VCaP (cell line): ENCODE data around the gene WWOX.

ENCODE experiments used
- H3K27ac ChIP-seq: fragments of 450-650 bp; 2 replicates; pipeline ENCODE4 v1.5.1; 2017
- CTCF ChIP-seq: fragments of 450-650 bp; conservative IDR thresholded peaks from 2 replicates; pipeline ENCODE4 v1.5.1; 2017; ENCODE audit warnings: mild to moderate bottlenecking, moderate library complexity

The WWOX gene

GRCh38 chr16:79009896-79010295, 910.4 kb downstream of the WWOX start:
- TF ChIP-seq CTCF: no peak
- H3K27ac ChIP-seq: no peak overlapping the region

GRCh38 chr16:79011282-79011681, 911.8 kb downstream of the WWOX start:
- TF ChIP-seq CTCF: no peak
- H3K27ac ChIP-seq: no peak overlapping the region

- no peak for TF ChIP-seq CTCF
Observed at GRCh38 chr16:79012671-79013434, 913.4 kb downstream of the WWOX start.

GRCh38 chr16:79013930-79014660, 914.6 kb downstream of the WWOX start:
- H3K27ac ChIP-seq: no peak overlapping the region
- TF ChIP-seq CTCF: no peak

More at GRCh38 chr16:79012671-79013434, 913.4 kb downstream of the WWOX start:
- no peak overlapping the region for H3K27ac ChIP-seq

- H3K27ac ChIP-seq: no peak overlapping the region
- TF ChIP-seq CTCF: no peak
Observed at GRCh38 chr16:79018650-79019429, 919.4 kb downstream of the WWOX start.

- H3K27ac ChIP-seq: no peak overlapping the region
Observed at GRCh38 chr16:79019431-79019830, 920.0 kb downstream of the WWOX start.

More at GRCh38 chr16:79019431-79019830, 920.0 kb downstream of the WWOX start:
- no peak for TF ChIP-seq CTCF
